T follicular helper cell (primary cell): ENCODE measurements around the gene NEIL1.
"Not testable (repeated sequence)": the region's sequence is repeated elsewhere in the genome, so short reads cannot be mapped to it uniquely, and the experiment has no call there.

Experiments used
- DNase-seq: peaks from one replicate; pipeline ENCODE4 v3.0.0-alpha.2; 2020; ENCODE audit warnings: low read depth

NEIL1 gene

GRCh38 chr15:75333654-75334419 lies 13.0 kb upstream of the NEIL1 start:
- DNase-seq, result not testable (repeated sequence)

- no peak for DNase-seq
These were observed 11.5 kb upstream of the NEIL1 start for GRCh38 chr15:75335313-75335704.

- DNase-seq, result peak; percentile 59
These were observed 11.0 kb upstream of the NEIL1 start, which contains the start of gene COMMD4 for GRCh38 chr15:75335705-75336355. Gene COMMD4, plus strand, starts transcription at chr15:75336063. Its CDS starts 27 bp downstream, at chr15:75336090.

GRCh38 chr15:75338661-75339240 lies 8.1 kb upstream of the NEIL1 start:
- DNase-seq, result no peak

- DNase-seq, result no peak
These were observed 7.2 kb upstream of the NEIL1 start for GRCh38 chr15:75339531-75340240.

DNA sequence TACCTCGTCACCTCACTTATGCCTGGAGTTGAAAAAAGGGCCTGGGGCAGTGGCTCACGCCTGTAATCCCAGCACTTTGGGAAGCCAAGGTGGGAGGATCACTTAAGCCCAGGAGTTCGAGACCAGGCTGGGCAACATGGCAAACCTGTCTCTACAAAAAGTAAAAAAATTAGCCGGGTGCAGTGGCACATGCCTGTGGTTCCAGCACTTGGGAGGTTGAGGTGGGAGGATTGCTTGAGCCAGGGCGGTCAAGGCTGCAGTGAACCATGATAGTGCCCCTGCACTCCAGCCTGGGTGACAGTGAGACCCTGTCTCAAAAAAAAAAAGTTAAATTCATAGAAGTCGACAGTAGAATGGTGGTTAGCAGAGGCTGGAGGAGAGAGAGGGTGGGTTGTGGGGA lies 4.6 kb upstream of the NEIL1 start:
- DNase-seq, result no peak

DNA sequence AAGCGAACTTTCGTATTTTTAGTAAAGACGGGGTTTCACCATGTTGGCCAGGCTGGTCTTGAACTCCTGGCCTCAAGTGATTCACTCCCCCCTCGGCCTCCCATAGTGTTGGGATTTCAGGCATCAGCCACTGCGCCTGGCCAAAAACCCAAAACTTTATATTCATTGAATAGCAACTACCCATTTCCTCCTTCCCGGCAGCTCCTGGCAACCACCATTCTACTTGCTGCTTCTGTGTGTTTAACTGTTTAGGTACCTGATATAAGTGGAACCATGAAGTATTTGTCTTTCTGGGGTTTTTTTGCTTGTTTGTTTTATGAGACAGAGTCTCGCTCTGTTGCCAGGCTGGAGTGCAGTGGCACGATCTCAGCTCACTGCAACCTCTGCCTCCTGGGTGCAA lies 2.9 kb upstream of the NEIL1 start:
- DNase-seq, result not testable (repeated sequence)

GRCh38 chr15:75347222-75348033 lies 589 bp downstream of the NEIL1 start:
- peak; percentile 43 for DNase-seq

GRCh38 chr15:75348034-75348561 lies 1.3 kb downstream of the NEIL1 start:
- DNase-seq, result no peak

GRCh38 chr15:75348562-75349350 lies 1.9 kb downstream of the NEIL1 start:
- no peak for DNase-seq

DNA sequence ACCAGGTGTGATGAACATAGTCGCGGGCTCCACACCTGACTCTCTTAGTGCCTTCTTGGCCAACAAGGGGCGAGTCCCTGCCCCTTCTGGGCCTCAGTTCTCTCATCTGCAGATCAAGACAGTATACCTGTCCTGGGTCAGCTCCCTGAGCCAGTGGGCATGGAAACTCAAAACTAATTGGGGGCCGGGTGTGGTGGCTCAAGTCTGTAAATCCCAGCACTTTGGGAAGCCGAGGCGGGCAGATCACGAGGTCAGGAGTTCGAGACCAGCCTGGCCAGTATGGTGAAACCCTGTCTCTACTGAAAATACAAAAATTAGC lies 2.5 kb downstream of the NEIL1 start:
- DNase-seq, result not testable (repeated sequence)

GRCh38 chr15:75349851-75350588 lies 3.2 kb downstream of the NEIL1 start:
- peak; percentile 54 for DNase-seq

GRCh38 chr15:75350601-75351361 lies 3.9 kb downstream of the NEIL1 start:
- DNase-seq, result no peak

DNA sequence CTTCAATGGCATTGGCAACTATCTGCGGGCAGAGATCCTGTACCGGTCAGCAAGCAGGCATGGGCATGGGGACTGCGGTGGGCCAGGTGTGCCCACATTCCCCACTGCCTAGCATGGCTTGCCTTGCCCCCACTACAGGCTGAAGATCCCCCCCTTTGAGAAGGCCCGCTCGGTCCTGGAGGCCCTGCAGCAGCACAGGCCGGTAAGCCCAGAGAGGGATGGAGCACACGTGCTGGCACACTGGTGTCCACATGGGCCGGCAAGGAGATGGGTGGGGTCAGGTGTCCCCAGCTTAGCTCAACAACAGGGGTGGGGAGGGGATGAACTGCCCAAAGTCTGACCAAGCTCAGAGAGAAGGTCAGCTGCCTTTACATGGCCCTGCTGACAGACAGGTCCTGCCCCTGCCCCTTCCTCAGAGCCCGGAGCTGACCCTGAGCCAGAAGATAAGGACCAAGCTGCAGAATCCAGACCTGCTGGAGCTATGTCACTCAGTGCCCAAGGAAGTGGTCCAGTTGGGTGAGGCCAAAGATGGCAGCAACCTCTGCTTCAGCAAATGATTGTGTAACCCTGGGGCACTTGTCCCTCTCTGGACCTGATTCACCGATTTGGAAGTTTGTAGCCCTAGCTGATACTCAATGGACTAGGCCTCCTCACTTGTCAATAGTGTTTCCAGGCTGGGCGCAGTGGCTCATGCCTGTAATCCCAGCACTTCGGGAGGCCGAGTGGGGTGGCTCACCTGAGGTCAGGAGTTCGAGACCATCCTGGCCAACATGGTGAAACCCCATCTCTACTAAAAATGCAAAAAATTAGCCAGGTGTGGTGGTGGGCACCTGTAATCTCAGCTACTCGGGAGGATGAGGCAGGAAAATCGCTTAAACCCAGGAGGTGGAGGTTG lies 5.6 kb downstream of the NEIL1 start:
- no peak for DNase-seq

GRCh38 chr15:75353604-75354003 lies 6.8 kb downstream of the NEIL1 start:
- DNase-seq, result no peak

- no peak for DNase-seq
These were observed 7.6 kb downstream of the NEIL1 start for GRCh38 chr15:75354454-75354853.

- DNase-seq, result no peak
These were observed 8.5 kb downstream of the NEIL1 start for GRCh38 chr15:75355369-75355768.

DNA sequence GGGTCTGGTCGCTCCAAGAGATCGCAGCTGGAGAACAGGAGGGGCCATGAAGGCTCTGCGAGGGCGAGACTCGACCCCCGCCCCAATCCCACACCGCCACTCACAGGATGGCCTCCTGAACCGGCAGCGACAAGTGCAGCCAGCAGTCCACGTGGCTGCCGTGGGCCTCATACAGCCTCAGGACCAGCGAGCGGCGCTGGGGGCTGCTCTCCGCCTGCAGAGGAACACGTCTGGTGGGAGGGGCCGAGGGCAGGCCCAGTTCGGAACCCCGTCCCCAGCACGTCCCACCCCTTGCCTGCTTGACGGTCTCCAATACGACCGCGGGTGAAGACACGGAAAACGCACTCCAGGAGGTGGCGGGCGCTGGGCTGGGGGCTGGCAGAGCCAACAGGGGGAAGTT lies 9.2 kb downstream of the NEIL1 start:
- no peak for DNase-seq
